ENCODE data around the gene MAB21L1.

- TF ChIP-seq CTCF (IDR thresholded peaks at IDR 0.05) (no peak), POLR2A (IDR thresholded peaks at IDR 0.05) (no peak)
Measured at GRCh38 chr13:35470671-35471661, 5.5 kb downstream of the MAB21L1 start.
